ENCODE measurements around the gene COX7B.
"Not testable (repeated sequence)": the region's sequence is repeated elsewhere in the genome, so short reads cannot be mapped to it uniquely, and the experiment has no call there.

Gene COX7B

GRCh38 chrX:77899081-77899828, at the start of gene COX7B:
COX7B (plus strand) TSS chrX:77899468; CDS start chrX:77899554, 86 bp downstream.
- peak; percentile 88 for DNase-seq (ENCODE audit: low spot score)

GRCh38 chrX:77875372-77875771, 23.9 kb upstream of the COX7B start:
- no peak for DNase-seq (ENCODE audit: low spot score)

GRCh38 chrX:77881418-77881817, 17.9 kb upstream of the COX7B start:
- not testable (repeated sequence) for DNase-seq (ENCODE audit: low spot score)

GRCh38 chrX:77892887-77893286, 6.4 kb upstream of the COX7B start:
- DNase-seq (ENCODE audit: low spot score), result no peak

DNA sequence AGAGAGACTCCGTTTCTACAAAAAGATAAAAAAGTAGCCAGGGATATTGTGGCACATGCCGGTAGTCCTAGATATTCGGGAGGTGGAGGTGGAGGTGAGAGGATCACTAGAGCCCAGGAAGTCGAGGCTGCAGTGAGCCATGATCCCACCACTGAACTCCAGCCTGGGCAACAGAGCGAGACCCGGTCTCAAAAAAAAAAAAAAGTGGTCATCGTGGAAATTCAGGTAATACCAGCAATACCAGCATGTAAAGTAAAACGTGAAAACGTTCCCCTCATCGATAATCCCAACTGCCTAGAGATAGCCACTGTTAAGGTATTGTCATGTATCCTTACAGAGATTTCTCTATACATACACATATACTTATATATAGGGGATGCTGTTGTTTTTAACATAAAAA, 5.6 kb upstream of the COX7B start:
- no peak for DNase-seq (ENCODE audit: low spot score)

DNA sequence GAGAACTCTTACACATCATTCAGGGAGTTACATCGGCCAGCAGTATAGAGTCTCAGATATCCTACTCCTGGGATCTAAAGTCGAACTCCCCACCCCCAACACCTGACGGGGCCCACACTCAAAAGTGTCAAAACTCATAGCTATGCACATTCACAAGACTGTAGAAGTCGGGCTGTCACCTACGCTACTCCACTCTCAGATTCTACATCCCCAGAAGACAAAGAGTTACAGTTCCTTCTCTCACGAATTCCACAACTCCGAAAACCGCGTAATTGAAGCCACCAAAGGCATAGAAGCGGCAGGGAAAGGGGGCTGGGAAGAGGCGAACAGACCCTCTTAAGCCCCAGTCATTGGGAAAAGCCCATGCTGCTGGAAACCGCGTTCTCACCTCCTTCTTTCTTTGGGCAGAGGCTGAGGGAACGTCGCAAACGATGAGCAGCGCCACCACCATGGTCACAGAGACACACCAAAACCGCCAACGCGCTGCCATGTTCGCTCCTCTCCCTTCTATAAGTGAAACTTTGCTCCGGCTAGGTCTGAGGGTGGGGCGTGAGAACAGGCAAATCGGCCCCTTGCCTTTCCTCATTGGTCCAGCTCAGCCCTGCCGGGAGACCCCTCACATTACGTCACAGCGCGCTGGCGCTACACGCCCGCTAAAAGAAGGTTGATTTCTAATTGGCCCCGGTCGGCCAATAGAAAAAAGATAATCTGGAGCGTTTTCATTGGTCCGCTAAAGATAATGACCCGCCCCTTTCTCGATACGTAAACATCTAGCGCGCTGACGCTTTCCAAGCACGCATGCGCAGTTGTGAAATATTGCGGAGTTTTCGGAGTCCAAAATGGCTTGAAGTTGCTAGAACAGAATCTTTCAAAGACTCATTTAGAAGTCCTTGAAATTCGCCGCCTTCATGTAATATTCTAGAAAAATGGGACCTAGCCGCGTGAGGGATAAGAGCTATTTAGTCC, 4.1 kb upstream of the COX7B start, which contains the start of gene MAGT1:
MAGT1 (minus strand) TSS at position 515 of the 966 bp plus-strand sequence; CDS start at position 490, 25 bp downstream.
- peak; percentile 94 for DNase-seq (ENCODE audit: low spot score)

DNA sequence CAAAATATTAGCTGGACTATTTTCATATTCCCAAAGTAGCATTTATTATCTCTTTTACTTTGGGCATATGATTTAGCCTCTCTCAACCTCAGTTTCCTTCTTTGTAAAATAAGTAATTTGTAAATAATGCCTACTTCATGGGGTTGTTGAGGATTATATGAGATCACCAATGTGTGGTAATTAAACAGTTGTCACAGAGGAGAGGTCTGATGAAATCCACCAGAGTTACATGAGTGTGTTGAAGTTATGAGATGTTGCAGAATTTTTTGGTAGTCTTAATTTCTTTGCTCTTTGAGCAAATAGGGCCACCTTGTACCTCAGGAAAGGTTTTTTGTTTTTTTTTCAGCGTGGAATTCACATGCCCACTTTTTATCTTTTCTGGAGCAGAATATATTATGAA, 1.4 kb downstream of the COX7B start:
- DNase-seq (ENCODE audit: low spot score), result no peak

DNA sequence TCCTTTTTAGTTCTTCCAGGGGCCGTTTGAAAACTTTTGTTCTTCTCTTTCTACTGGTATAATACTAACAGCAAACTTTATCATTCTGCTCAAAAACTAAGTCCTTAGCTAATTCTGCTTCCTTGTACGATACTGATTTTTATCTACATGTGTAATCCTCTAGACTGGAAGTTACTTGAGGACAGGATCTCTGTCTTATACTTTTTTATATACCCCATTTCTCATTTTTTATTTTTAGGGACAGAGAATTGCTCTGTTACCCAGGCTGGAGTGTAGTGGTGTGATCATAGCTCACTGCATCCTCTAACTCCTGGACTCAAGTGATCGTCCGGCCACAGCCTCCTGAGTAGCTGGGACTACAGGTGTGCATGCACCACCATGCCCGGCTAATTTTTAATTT, 2.2 kb downstream of the COX7B start:
- DNase-seq (ENCODE audit: low spot score), result no peak

DNA sequence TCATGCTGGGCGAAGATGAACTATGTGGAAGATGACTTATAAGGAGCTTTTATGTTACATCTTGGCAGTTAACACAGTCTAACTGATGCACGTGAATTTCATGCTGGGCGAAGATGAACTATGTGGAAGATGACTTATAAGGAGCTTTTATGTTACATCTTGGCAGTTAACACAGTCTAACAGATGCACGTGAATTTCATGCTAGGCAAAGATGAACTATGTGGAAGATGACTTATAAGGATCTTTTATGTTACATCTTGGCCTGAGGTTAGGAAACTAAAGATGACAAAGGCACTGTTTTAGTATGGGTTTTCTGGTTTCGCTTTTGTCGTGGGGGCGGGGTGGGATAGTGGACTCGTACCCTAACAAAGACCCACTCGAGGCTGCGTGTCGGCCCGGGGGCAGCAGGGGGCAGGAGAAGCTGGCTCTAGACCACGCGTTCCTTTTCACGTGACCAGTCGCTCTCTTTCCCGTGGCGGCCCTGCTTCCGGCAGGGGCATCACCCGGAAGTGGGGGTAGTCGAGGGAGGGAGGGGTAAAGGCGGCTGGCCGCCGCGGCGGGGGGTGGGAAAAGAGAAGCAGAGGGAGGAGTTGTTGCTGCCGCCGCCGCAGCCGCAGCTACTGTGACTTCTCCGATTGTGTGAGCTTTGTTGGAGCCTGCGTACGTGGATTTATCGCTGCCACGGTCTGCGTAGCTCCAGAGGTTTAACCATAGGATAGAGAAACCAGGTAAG, 11.0 kb downstream of the COX7B start, which contains the start of gene ATP7A:
ATP7A (plus strand) TSS at position 586 of the 733 bp plus-strand sequence. CDS start 60,949 bp downstream, outside the sequence.
- peak; percentile 93 for DNase-seq (ENCODE audit: low spot score)

DNA sequence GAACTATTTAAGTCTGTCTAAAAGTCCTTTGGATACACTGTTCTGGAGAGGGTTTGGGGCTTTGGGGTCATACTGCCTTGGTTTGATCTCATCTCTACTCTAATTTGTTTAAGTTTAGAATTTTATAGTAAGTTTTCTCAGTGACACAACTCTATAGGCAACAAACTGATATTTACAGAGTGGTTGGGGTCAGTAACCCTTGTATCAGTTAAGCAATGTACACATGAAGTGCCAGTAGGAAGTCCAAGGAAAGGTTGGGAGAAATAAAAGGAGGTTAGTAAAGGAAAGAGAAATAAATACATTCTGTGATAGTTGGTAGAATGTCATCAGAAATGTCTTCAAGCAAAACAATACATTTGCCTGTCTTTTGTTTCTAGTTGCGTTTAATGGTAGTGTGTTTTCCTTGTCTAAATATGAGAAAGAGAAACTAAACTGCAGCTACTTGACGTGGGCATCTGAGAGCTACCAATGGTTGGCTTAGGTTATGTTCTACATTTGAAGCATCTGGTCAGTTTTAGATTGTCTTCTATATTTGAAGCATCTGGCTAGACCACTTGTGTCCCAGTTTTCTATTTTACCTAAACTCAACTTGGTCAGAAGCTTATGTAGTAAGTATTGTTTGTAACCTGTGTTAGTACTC, 18.1 kb downstream of the COX7B start:
- no peak for DNase-seq (ENCODE audit: low spot score)

GRCh38 chrX:77918568-77918967, 19.3 kb downstream of the COX7B start:
- DNase-seq (ENCODE audit: low spot score), result no peak

- DNase-seq (ENCODE audit: low spot score), result not testable (repeated sequence)
These were observed 20.1 kb downstream of the COX7B start for GRCh38 chrX:77919370-77919769.

GRCh38 chrX:77922787-77923186, 23.5 kb downstream of the COX7B start:
- no peak for DNase-seq (ENCODE audit: low spot score)

DNA sequence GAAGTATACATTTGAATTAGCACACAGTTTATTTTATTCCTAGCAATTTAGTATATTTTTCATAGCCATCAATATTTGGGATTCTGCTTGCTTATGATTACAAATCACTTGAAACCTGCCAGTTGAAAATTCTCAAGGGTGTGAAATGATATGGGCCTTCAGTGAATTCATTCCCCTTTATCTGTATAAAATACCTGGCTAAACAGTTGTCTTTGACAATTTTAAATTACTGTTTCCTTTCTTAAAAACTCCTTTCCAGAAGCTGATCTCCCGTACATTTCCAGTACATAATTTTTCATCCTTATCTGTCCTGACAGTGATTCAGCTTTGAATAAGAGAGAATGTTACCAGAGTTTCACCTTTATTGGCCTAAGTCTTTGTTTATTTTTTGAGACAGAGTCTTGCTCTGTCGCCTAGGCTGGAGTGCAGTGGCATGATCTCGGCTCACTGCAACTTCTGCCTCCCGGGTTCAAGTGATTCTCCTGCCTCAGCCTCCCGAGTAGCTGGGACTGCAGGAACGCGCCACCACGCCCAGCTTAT, 25.1 kb downstream of the COX7B start:
- DNase-seq (ENCODE audit: low spot score), result no peak

DNA sequence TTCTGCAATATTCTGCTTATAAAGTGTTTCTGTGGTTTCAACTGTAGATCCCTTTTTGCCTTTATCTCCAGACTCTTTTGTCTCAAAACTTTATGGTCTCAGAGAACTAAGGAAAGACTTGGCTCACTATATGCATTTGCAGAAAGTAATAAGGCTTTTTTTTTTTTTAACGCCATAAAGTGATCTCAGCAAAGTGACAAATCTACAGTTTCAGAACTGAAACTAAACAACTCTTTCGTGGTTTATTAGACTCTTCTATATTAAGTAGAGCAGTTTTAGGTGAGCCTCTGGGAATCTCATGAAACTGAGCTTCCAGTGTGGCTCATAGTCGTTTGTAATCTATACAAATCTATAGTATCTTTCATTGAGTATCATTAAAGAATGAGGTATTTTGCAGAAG, 26.5 kb downstream of the COX7B start:
- DNase-seq (ENCODE audit: low spot score), result no peak

DNA sequence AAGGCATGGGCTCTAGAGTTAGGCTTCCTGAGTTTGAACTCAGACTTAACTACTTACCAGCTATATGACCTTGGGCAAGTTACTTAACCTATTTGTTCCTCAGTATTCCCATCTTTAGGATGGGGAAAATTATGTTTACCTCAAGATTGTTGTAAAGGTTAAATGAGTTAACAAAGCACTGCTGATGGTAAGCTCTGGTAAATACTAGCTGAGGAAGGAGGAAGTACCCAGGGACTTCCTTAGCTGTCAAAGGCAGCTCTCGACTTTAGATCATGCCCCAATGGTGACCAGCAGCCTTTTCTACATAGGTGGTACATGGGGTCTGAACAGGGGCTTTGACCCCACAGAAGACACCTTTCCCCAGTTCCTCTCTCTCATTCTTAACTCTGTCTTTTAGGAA, 31.3 kb downstream of the COX7B start:
- no peak for DNase-seq (ENCODE audit: low spot score)

DNA sequence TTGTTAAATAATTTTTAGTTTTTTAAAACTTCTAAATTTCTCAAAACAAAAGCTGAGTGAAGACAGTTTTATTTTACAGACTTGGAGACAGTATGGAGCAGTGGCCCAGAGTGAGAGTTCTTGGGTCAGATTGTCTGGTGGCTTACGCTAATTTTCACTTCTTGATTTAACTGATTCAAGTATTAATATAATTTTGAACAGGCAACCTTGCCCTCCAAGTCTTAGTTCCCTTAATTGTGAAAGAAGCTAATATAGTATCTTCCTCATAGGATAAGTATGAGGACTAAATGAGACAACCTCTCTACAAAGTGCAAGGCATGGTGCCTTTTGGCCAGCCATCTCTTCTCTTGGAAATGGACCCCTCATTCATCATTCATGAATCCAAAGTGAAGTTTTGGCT, 36.6 kb downstream of the COX7B start:
- no peak for DNase-seq (ENCODE audit: low spot score)

DNA sequence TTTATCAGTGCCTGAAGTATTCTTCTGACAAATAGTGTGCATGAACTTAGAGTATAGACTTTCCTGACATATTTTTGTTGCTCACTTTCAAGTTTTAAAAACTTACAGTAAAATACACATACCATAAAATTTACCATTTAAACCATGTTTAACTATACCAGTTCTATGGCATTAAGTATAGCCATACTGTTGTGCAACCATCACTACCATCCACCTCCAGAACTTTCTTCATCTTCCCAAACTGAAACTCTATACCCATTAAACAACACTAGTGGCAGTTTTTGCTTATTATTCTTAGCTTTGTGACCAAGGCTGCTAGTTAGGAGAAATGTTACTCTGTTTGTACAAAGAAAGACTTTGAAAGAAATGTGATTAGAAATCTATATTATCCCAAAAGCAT, 37.0 kb downstream of the COX7B start:
- no peak for DNase-seq (ENCODE audit: low spot score)

DNA sequence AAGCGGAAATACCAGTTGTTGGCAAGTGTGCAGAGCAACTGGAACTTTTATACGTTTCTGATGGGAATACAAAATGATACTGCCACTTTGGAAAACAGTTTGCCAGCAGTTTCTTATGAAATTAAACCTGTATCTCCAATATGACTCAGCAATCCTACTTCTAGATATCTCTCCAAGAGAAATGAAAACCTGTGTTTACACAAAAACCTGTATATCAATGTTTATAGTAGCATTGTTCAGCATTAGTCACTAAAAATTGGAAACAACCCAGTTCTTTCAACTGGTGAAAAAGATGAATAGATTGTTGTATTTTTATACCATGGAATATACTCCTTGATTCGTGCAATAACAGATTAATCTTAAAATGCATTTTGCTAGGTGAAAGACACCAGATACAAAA, 38.0 kb downstream of the COX7B start:
- no peak for DNase-seq (ENCODE audit: low spot score)

- DNase-seq (ENCODE audit: low spot score), result no peak
These were observed 38.9 kb downstream of the COX7B start for GRCh38 chrX:77938083-77938680.

DNA sequence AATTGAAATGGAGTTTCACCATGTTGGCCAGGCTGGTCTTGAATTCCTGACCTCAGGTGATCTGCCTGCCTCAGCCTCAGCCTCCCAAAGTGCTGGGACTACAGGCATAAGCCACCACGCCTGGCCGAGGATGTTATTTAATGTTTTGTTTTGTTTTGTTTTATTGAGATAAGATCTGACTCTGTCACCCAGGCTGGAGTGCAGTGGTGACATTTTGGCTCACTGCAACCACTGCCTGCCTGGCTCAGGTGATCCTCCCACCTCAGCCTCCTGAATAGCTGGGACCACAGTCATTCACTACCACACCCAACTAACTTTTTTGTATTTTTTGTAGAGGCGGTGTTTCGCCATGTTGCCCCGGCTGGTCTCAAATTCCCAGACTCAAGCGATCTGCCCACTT, 45.8 kb downstream of the COX7B start:
- DNase-seq (ENCODE audit: low spot score), result not testable (repeated sequence)

Measured in CD4-positive, alpha-beta T cell treated with Interleukin-6 at 100 ng/mL for 8 hours (primary cell).